NCI-H2029 treated with DMSO at 0.1 percent for 48 hours (cell line): ENCODE data around the gene PCDHA7.
A peak's percentile ranks its signal among the peaks of the same experiment; 100 is the strongest.
"Not testable (repeated sequence)": the region's sequence is repeated elsewhere in the genome, so short reads cannot be mapped to it uniquely, and the experiment has no call there.

Experiments used
- DNase-seq: peaks from one replicate; lab custom pipeline; 2025; lab: John Stamatoyannopoulos, UW

The PCDHA7 gene

DNA sequence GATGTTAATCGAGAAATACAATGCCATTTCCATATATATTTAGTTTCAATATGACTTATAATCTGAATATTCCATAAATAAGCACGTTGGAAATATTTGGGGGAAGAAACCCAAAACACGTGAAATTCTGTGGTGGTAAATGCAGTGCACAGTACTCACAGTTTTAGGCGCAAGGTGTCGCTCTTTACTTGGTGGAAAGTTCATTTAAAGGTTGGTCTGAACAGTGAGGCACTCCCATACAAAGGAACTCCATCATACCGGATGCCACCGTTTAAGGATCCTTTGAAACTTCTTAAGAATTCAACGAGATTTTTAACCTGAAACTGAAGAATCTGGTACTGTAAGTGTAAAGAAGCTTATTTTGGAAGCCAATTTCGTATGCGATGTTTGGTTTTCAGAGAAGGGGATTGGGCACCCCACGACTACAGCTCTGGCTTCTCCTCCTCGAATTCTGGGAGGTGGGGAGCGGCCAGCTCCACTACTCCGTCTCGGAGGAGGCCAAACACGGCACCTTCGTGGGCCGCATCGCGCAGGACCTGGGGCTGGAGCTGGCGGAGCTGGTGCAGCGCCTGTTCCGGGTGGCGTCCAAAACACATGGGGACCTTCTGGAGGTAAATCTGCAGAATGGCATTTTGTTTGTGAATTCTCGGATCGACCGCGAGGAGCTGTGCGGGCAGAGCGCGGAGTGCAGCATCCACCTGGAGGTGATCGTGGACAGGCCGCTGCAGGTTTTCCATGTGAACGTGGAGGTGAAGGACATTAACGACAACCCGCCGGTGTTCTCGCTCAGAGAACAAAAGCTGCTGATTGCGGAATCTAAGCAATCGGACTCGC is 34.9 kb downstream of the PCDHA7 start, which contains the start of gene PCDHA11:
PCDHA11 (plus strand) TSS at position 237 of the 834 bp plus-strand sequence; CDS start at position 384, 147 bp downstream.
- DNase-seq, result peak; percentile 18

DNA sequence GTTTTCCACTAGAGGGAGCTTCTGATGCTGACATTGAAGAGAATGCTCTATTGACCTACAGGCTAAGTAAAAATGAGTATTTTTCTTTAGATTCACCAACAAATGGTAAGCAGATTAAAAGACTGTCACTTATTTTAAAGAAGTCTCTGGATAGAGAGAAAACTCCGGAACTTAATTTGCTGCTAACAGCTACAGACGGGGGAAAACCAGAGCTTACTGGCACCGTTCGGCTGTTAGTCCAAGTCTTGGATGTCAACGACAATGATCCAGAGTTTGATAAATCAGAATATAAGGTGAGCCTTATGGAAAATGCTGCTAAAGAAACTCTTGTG is 35.5 kb downstream of the PCDHA7 start:
- no peak for DNase-seq

DNA sequence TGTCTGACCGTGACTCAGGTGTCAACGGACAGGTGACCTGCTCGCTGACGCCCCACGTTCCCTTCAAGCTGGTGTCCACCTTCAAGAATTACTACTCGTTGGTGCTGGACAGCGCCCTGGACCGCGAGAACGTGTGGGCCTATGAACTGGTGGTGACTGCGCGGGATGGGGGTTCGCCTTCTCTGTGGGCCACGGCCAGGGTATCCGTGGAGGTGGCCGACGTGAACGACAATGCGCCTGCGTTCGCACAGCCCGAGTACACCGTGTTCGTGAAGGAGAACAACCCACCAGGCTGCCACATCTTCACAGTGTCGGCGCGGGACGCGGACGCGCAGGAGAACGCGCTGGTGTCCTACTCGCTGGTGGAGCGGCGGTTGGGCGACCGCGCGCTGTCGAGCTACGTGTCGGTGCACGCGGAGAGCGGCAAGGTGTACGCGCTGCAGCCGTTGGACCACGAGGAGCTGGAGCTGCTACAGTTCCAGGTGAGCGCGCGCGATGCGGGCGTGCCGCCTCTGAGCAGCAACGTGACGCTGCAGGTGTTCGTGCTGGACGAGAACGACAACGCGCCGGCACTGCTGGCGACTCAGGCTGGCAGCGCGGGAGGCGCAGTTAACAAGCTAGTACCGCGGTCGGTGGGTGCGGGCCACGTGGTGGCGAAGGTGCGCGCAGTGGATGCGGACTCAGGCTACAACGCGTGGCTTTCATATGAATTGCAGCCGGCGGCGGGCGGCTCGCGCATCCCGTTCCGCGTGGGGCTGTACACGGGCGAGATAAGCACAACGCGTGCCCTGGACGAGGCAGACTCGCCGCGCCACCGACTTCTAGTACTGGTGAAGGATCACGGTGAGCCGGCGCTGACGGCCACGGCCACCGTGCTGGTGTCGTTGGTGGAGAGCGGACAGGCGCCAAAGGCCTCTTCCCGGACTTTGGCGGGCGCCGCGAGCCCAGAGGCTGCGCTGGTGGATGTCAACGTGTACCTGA is 36.4 kb downstream of the PCDHA7 start:
- DNase-seq, result no peak

DNA sequence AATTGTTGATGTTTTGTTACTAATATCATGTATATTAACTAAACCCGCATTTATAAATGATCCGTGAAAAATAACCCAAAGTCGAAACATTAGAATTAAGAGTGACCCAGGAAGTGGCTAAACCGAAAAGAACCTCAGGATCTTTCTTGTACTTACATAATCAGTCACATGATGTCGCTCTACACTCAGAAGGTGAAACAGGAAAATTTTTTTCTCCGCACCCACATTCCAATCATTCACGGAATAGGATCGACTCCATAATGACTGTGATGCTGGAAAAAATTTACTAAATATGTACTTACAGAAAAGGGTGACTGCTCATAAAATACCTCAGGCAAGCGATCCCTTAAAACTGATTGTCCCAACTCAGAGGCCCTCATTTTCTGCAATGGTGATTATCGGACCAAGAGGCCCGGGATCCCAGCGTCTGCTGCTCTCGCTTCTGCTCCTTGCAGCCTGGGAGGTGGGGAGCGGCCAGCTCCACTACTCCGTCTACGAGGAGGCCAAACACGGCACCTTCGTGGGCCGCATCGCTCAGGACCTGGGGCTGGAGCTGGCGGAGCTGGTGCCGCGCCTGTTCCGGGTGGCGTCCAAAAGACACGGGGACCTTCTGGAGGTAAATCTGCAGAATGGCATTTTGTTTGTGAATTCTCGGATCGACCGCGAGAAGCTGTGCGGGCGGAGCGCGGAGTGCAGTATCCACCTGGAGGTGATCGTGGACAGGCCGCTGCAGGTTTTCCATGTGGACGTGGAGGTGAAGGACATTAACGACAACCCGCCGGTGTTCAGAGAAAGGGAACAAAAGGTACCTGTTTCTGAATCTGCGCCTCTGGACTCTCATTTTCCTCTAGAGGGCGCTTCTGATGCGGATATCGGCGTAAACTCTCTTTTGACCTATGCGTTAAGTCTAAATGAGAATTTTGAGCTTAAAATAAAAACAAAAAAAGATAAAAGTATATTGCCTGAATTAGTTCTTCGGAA is 41.3 kb downstream of the PCDHA7 start, which contains the start of gene PCDHA12:
PCDHA12 (plus strand) TSS at position 224 of the 981 bp plus-strand sequence; CDS start at position 389, 165 bp downstream.
- DNase-seq, result no peak

DNA sequence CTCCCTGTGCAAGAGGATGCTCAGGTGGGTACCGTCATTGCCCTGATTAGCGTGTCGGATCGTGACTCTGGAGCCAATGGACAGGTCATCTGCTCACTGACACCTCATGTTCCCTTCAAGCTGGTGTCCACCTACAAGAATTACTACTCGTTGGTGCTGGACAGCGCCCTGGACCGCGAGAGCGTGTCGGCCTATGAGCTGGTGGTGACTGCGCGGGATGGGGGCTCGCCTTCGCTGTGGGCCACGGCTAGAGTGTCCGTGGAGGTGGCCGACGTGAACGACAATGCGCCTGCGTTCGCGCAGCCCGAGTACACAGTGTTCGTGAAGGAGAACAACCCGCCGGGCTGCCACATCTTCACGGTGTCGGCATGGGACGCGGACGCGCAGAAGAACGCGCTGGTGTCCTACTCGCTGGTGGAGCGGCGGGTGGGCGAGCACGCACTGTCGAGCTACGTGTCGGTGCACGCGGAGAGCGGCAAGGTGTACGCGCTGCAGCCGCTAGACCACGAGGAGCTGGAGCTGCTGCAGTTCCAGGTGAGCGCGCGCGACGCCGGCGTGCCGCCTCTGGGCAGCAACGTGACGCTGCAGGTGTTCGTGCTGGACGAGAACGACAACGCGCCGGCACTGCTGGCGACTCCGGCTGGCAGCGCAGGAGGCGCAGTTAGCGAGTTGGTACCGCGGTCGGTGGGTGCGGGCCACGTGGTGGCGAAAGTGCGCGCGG is 42.6 kb downstream of the PCDHA7 start:
- DNase-seq, result not testable (repeated sequence)

DNA sequence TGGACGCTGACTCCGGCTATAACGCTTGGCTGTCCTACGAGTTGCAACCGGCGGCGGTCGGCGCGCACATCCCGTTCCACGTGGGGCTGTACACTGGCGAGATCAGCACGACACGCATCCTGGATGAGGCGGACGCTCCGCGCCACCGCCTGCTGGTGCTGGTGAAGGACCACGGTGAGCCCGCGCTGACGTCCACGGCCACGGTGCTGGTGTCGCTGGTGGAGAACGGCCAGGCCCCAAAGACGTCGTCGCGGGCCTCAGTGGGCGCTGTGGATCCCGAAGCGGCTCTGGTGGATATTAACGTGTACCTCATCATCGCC is 43.2 kb downstream of the PCDHA7 start:
- DNase-seq, result no peak

DNA sequence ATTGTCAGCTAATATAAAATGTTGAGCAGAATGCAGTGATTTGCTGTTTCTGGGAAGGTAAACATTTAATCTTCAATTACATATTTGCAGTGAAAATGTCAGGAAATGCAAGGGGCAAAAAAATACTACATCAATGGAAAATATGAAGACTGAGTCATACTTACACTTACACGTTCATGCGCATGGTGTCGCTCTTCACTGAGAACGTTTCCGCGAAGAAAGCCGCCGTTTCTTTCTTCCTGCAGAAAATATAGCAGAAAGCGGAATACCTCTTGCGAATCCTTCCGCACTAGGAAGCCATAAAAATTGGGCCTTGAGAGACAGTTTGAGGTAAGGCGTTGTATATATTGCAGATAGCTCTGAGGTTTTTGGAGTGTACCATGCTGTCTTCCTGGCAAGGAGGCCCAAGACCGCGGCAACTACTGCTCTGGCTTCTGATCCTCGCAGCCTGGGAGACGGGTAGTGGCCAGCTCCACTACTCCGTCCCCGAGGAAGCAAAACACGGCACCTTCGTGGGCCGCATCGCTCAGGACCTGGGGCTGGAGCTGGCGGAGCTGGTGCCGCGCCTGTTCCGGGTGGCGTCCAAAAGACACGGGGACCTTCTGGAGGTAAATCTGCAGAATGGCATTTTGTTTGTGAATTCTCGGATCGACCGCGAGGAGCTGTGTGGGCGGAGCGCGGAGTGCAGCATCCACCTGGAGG is 48.0 kb downstream of the PCDHA7 start, which contains the start of gene PCDHA13:
PCDHA13 (plus strand) TSS at position 236 of the 702 bp plus-strand sequence; CDS start at position 381, 145 bp downstream.
- no peak for DNase-seq

DNA sequence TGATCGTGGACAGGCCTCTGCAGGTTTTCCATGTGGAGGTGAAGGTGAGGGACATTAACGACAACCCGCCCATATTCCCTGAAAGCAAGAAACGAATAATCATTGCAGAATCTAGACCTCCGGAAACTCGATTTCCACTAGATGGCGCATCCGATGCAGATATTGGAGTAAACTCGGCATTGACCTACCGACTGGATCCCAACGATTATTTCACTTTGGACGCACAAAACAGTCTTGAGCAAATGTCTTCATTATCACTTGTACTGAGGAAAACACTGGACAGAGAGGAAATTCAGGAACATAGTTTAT is 48.5 kb downstream of the PCDHA7 start:
- no peak for DNase-seq

DNA sequence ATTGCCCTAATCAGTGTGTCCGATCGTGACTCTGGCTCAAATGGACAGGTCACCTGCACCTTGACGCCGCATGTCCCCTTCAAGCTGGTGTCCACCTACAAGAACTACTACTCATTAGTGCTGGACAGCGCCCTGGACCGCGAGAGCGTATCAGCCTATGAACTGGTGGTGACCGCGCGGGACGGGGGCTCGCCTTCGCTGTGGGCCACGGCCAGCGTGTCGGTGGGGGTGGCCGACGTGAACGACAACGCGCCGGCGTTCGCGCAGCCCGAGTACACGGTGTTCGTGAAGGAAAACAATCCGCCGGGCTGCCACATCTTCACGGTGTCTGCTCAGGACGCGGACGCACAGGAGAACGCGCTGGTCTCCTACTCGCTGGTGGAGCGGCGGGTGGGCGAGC is 49.3 kb downstream of the PCDHA7 start:
- DNase-seq, result no peak

DNA sequence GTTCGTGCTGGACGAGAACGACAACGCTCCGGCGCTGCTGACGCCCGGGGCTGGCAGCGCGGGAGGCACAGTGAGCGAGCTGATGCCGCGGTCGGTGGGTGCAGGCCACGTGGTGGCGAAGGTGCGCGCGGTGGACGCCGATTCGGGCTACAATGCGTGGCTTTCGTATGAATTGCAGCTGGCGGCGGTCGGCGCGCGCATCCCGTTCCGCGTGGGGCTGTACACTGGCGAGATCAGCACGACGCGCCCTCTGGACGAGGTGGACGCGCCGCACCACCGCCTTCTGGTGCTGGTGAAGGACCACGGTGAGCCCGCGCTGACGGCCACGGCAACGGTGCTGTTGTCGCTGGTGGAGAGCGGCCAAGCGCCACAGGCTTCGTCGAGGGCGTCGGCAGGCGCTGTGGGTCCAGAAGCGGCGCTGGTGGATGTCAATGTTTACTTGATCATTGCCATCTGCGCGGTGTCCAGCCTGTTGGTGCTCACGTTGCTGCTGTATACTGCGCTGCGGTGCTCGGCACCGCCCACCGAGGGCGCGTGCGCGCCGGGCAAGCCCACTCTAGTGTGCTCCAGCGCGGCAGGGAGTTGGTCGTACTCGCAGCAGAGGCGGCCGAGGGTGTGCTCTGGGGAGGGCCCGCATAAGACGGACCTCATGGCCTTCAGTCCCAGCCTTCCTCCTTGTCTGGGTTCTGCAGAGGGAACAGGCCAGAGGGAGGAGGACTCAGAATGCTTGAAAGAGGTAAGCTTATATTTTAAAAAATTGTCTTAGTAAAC is 50.0 kb downstream of the PCDHA7 start:
- DNase-seq, result no peak
